H1 (cell line): Measurements from ENCODE around the gene OR2F1. TPM values are rescaled to one million over a fixed set of nuclear protein-coding genes. Genes with fewer than 3 reads are reported as not detected.

Experiments used
- ASH2L ChIP-seq: fragments of 200-600, 300-600 bp; sonication (generic); IDR thresholded peaks from one replicate; pipeline ENCODE4 v1.7.1; 2017; ENCODE audit warnings: low read length
- CBX5 ChIP-seq: fragments of 300-800, 300-1000 bp; sonication (generic); IDR thresholded peaks from 2 replicates; pipeline ENCODE4 v1.7.1; 2016; ENCODE audit warnings: antibody characterized with exemption, low read length, low read depth
- CHD1 ChIP-seq: IDR thresholded peaks from 2 replicates; pipeline ENCODE4 v1.6.1; 2012; ENCODE audit warnings: low read depth, low read length, improper control_type of control experiment
- CREB1 ChIP-seq: IDR thresholded peaks from 2 replicates; pipeline ENCODE4 v1.6.1; 2012; ENCODE audit warnings: inconsistent platforms
- CTBP2 ChIP-seq: IDR thresholded peaks from 2 replicates; pipeline ENCODE4 v1.7.0; 2011; ENCODE audit warnings: borderline replicate concordance, mild to moderate bottlenecking, moderate library complexity, mixed read lengths, low read length; ENCODE audit not compliant: insufficient read depth, insufficient read length
- CTCF ChIP-seq, 3 experiments: IDR thresholded peaks; 1 replicate in 2 of 3; 2 replicates in 1 of 3; pipeline versions ENCODE4 v1.5.1 to v1.6.1; 2011; ENCODE audit warnings: low read length in 3 of 3, mild to moderate bottlenecking in 3 of 3, inconsistent platforms in 2 of 3, low read depth in 1 of 3, moderate library complexity in 1 of 3; ENCODE audit not compliant: insufficient read depth in 1 of 3; ENCODE audit errors: control extremely low read depth in 1 of 3
- FOSL1 ChIP-seq: IDR thresholded peaks from 2 replicates; pipeline ENCODE4 v1.6.1; 2011; ENCODE audit warnings: mild to moderate bottlenecking, low read depth, low read length, moderate library complexity; ENCODE audit not compliant: insufficient read depth
- JUND ChIP-seq: IDR thresholded peaks from 2 replicates; pipeline ENCODE4 v1.6.1; 2011; ENCODE audit warnings: mild to moderate bottlenecking, improper control_type of control experiment, low read length
- polyA plus RNA-seq, 7 experiments: library from polyadenylated mRNA; depleted of rRNA in 3 of 7; stranded (reverse) in 5 of 7; unstranded in 2 of 7; fragments of >200 nt in 5 of 7; fragments of 200-250 nt in 2 of 7; gene quantifications; 1 replicate in 5 of 7; 2 replicates in 1 of 7; 4 replicates in 1 of 7; pipeline versions ENCODE4 v1.2.1 to v1.2.3, GENCODE V29; 2011 to 2013; ENCODE audit warnings: missing spikeins in 2 of 7, mixed read lengths in 2 of 7
- total RNA-seq: library from RNA; stranded (reverse); fragmentation: NEBNext Ultra II Directional; extraction: Animal tissue kit (Norgen Biotek cat#: 25700); gene quantifications from 2 replicates; pipeline ENCODE4 v1.2.1, GENCODE V29; 2021

The OR2F1 gene
- total and polyA plus RNA-seq, 2 of the 8 experiments (the other 6 are each of a cell fraction or from before 2014, with no cell fraction given): 0.19 TPM; not detected in 1

- TF ChIP-seq JUND: no peak
- TF ChIP-seq FOSL1: no peak
- no peak for TF ChIP-seq CHD1
- no peak for TF ChIP-seq CTBP2
- no peak for TF ChIP-seq ASH2L
- no peak for TF ChIP-seq CBX5
- no peak for TF ChIP-seq CREB1
- TF ChIP-seq CTCF (IDR thresholded peaks at IDR 0.05; ENCODE audit: control extremely low read depth in 1 of 3, insufficient read depth in 1 of 3, low read depth in 1 of 3, low read length in 3 of 3): no peak
Observed at GRCh38 chr7:143960813-143961610, 6.4 kb downstream of the OR2F1 start (continued).
